SU-DHL-6 (cell line): Measurements from ENCODE around the gene IFNG.

Experiments
- CTCF ChIP-seq: fragments of 200-600 bp; sonication (generic); IDR thresholded peaks from one replicate; pipeline ENCODE4 v1.5.1; 2017; ENCODE audit warnings: antibody characterized with exemption, mild to moderate bottlenecking, low read length, moderate library complexity; ENCODE audit not compliant: insufficient read depth, poor library complexity, severe bottlenecking
- EZH2phosphoT487 ChIP-seq: fragments of 200-600 bp; sonication (generic), shearing (Covaris generic); conservative IDR thresholded peaks from 2 replicates; pipeline ENCODE4 v1.6.1; 2018; ENCODE audit warnings: mild to moderate bottlenecking, antibody characterized with exemption, low read length, moderate library complexity, mixed read lengths

- no peak for TF ChIP-seq CTCF
- no peak for TF ChIP-seq EZH2phosphoT487
Measured at GRCh38 chr12:68185598-68185997, 26.1 kb upstream of the IFNG start.
